ENCODE measurements around the gene YOD1.

GRCh38 chr1:207097871-207098324 is 46.9 kb upstream of the YOD1 start:
- no peak for TF ChIP-seq CTCF (IDR thresholded peaks at IDR 0.05; ENCODE audit: borderline replicate concordance, extremely low read depth, low read length, poor library complexity, severe bottlenecking)
- no peak for TF ChIP-seq EZH2 (IDR thresholded peaks at IDR 0.05; ENCODE audit: borderline replicate concordance, low read depth, low read length, severe bottlenecking)
